ENCODE data around the gene BCAS3.
"Not testable (repeated sequence)": the region's sequence is repeated elsewhere in the genome, so short reads cannot be mapped to it uniquely, and the experiment has no call there.

Gene BCAS3

DNA sequence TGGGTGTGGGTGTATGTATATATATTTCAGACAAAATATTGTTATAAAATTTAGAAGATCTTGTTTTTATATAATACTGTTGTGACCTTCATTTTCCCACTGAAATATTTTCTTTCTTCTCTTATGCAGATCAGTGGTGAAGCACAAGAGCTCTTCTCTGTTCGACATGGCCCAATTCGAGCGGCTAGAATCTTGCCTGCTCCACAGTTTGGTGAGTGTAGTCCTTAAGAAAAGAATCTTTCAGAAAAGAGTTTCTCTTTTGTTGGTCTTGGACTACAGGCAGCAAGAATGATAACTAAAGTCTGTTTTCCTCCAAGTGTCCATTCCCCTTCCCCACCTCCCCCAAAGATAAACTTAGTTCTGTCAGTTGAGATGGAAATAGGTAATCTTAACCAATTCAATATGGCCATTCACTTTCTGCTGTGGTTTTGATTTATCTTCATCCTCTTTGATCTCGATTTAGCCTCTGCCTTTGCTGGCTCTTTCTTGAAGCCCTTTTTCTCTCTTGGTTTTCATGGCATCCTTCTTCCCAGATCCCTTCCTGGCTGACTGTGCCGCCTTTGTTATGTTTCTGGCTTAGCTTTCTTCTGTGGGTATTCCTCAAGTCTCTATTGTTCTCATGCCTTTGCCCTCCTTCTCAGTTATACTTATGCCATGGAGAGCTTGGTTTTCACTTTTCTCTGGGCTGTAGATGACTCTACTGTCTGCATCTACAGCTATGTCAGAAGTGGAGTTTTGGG is 69.6 kb downstream of the BCAS3 start:
- no peak for DNase-seq

DNA sequence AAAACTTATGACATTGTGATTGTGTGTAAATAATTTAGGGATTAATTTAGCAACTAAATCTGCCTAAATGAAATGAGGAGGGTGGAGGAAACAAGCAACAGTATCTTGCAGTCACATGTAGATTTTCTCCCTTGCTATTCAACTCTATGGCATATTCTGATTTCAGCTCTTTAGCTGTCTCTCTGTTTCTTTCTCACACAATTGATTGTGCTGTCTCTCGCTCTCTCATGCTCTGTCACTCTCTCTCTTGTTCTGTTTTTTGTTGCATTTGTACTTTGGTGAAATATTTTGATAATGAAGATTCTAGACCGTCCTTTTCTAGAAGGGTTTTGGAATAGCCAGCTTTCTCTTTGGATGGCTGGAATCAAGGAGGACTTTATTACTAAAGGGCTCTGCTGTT is 70.6 kb downstream of the BCAS3 start:
- no peak for DNase-seq

DNA sequence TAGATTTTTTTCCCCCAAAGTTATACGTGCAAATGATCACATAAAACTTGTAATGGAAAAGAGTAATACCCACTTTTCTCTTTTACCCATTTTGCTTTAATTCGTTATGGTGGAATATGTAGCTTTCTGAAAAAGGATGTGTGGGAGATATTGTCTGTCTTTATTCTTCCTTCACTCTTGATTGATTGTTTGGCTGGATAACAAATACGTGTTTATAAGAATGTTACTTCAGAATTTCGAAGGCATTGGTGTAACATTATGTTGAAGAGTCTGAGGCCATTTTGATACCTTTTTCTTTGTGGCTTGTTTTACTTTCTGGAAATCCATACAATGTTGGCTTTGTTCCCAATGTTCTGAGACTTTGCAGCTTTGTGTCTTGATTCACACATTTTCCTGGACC is 71.4 kb downstream of the BCAS3 start:
- no peak for DNase-seq

DNA sequence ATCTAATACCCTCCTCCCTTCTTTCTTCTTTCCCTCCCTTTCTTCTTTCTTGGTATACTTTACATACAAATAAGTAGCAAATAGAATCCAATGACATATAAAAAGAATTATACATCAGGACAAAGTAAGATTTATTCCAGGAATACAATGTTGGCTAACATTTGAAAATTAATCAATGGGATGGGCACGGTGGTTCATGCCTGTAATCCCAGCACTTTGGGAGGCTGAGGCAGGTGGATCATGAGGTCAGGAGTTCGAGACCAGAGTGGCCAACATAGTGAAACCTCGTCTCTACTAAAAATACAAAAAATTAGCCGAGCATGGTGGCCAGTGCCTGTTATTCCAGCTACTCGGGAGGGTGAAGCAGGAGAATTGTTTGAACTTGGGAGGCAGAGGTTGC is 72.1 kb downstream of the BCAS3 start:
- DNase-seq, result no peak

DNA sequence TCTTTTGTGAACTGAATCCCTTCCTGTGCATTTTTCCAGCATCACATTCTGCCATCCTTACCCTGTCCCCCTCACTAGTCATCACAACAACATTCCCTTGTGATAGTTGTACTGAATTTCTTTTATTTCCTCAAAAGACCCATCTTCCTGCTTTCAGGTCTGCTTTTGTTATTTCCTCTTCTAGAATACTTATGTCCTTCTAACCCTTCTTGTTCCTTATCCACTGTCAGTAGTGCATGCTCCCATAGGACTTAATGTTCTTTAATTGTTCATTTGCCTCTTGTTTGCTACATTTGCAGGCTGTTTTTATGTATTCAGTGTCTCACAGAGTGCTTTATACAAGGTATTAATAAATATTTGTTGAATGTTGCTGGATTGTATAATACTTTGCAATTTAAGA is 73.0 kb downstream of the BCAS3 start:
- no peak for DNase-seq

DNA sequence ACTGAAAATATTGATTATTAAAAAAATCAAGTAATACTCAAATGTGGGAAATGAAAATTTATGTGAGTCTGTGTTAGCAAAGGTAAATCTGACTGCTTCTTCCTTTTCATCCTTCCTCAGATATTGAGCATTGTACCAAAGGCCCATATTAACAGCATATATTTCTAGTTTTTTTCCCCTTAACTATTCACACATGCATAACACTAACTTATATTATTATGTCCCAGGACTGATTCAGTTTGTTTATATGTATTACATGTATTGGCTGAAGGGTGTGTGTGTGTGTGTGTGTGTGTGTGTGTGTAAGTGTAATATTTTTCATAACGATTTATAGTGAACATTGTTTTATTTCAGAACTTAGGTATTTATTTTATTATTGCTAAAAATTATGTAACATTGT is 74.2 kb downstream of the BCAS3 start:
- DNase-seq, result no peak

DNA sequence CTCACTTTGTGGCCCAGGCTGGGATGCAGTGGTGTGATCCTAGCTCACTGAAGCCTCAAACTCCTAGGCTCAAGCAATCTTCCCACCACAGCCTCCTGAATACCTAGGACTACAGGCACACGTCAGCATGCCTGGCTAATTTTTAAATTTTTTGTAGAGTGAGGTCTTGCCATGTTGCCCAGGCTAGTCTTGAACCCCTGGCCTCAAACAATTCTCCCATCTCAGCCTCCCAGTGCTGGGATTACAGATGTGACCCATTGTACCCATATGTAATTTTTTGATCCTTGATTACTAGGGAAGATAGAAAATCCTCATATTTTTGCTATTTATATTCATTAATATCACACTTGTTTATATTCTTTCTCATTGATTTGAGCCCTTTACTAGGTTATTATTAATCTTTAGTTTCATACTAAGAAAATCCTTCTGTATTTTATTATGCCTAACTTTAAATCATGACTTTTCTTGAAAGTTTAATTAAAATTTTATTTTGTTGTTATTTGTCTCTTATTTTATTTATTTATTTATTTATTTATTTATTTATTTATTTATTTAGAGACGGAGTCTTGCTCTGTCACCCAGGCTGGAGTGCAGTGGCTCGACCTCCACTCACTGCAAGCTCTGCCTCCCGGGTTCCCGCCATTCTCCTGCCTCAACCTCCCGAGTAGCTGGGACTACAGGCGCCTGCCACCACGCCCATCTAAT is 75.4 kb downstream of the BCAS3 start:
- DNase-seq, result no peak

DNA sequence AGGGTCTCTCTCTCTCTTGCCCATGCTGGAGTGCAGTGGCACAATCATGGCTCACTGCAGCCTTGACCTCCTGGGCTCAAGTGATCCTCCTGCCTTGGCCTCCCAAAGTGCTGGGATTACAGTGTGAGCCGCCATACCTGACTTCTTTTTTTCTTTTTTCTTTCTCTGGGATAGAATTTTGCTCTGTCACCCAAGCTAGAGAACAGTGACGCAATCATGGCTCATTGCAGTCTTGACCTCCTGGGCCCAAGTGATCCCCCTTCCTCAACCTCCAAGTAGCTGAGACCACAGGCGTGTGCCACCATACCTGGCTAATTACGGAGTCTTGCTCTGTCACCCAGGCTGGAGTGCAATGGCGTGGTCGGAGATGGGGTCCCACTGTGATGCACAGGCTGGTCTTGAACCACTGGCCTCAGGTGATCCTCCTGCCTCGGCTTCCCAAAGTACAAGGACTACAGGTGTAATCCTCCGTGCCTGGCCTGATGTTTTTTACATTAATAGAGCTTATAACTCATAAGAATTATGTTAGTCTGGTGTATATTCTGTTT is 76.5 kb downstream of the BCAS3 start:
- DNase-seq, result no peak

DNA sequence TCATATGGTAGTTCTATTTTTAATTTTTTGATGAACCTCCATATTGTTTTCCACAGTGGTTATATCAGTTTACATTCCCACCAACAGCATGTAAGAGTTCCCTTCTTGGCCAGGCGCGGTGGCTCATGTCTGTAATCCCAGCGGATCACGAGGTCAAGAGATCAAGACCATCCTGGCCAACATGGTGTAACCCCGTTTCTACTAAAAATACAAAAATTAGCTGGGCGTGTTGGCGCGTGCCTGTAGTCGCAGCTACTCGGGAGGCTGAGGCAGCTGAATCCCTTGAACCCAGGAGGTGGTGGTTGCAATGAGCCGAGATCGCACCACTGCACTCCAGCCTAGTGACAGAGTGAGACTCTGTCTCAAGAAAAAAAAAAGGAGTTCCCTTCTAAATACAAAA is 79.1 kb downstream of the BCAS3 start:
- not testable (repeated sequence) for DNase-seq

DNA sequence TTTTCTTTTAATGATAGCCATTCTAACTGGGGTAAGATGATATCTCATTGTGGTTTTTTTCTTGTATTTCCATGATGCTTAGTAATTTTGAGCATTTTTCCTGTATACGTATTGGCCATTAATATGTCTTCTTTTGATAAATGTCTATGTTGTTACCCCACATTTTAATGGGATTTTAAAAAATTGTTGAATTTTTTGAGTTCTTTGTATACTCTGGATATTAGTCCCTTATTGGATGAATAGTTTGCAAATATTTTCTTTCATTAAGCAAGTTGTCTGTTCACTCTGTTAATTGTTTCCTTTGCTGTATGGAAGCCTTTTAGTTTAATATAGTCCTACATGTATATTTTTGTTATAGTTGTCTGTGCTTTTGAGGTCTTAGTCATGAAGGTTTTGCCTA is 79.8 kb downstream of the BCAS3 start:
- DNase-seq, result no peak

DNA sequence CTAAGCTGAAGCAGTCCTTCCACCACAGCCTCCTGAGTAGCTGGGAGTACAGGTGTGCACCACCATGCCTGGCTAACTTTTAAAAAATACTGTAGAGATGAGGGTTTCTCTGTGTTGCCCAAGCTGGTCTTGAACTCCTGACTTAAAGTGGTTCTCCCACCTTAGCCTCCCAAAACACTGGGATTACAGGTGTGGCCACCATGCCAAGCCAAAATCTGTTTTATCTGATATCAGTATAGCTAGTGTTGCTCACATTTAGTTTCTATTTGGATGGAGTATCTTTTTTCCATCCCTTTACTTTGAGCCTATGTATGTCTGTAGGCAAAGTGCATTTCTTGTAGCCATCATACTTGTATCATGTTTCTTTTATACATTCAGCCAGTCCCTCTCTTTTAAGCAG is 82.1 kb downstream of the BCAS3 start:
- no peak for DNase-seq

DNA sequence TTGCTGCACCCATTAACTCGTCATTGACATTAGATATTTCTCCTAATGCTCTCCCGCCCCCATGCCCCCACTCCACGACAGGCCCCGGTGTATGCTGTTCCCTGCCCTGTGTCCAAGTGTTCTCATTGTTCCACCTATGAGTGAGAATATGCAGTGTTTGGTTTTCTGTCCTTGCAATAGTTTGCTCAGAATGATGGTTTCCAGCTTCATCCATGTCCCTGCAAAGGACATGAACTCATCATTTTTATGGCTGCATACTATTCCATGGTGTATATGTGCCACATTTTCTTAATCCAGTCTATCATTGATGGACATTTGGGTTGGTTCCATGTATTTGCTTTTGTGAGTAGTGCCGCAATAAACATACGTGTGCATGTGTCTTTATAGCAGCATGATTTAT is 83.7 kb downstream of the BCAS3 start:
- not testable (repeated sequence) for DNase-seq

DNA sequence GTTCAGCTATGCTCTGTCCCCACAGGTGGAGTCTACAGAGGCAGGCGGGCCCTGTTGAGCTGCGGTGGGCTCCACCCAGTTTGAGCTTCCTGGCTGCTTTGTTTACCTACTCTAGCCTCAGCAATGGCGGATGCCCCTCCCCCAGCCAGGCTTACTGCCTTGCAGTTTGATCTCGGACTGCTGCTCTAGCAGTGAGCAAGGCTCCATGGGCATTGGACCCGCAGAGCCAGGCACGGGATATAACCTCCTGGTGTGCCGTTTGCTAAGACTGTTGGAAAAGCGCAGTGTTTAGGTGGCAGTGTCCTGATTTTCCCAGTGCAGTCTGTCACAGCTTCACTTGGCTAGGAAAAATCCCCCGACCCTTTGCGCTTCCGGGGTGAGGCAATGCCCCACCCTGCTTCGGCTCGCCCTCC is 89.1 kb downstream of the BCAS3 start:
- DNase-seq, result no peak

DNA sequence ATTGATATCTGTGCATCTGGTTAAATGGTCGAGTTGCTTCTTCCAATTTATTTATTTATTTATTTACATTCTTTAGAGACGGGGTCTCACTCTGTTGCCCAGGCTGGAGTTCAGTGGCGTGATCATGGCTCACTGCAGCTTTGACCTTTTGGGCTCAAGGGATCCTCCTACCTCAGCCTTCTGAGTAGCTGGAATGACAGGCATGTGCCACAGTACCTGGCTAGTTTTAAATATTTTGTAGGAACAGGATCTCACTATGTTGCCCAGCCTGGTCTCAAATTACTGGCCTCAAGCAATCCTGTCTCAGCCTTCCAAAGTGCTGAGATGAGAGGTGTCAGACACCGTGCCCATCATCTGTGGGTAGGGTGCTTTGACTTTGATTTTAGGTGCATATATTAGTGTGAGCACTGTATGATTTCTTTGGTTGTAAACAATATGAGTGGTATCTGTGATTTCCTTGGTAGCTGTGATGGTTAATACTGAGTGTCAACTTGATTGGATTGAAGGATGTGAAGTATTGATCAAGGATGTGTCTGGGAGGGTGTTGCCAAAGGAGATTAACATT is 90.2 kb downstream of the BCAS3 start:
- no peak for DNase-seq

DNA sequence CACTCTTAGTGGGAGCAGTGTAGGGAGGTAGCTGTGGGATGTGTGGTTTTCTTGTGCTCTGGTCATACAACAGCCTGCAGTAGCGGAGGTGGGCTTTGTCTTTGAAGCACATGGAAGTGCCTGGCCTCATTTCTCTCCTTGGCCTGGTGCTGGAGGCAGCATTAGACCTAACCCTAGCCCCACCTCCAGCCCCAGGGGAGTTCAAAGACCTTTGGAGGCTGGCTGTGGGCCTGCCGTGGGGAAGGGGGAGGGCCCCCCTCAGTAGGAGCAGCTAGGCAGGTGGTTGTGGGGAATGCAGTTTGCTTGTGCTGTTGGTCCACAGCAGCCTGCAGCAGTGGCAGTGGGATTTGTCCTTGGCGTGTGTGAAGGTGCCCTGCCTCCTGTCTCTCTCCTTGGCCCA is 91.7 kb downstream of the BCAS3 start:
- no peak for DNase-seq

DNA sequence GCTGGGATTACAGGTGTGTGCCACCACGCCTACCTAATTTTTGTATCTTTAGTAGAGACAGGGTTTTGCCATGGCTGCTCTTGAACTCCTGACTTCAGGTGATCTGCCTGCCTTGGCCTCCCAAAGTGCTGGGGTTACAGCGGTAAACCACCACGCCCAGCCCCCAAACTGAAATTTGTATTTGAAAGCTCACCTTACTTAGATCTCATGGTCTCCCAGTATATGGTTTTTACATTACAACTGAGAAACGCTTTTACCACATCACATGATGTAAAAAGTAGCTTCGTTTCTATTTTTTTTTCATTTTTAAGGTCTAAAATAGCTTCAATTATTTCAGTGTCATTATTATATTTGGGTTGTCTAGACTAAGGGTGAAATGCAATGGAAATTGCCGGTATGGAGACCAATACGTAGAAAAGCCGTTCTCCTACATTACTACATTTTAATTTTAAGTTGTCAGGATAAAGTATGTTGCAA is 93.3 kb downstream of the BCAS3 start:
- no peak for DNase-seq

DNA sequence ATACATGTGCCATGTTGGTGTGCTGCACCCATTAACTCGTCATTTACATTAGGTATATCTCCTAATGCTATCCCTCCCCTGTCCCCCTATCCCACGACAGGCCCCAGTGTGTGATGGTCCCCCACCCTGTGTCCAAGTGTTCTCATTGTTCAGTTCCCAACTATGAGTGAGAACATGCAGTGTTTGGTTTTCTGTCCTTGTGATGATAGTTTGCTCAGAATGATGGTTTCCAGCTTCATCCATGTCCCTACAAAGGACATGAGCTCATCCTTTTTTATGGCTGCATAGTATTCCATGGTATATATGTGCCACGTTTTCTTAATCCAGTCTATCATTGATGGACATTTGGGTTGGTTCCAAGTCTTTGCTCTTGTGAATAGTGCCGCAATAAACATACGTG is 94.0 kb downstream of the BCAS3 start:
- not testable (repeated sequence) for DNase-seq

DNA sequence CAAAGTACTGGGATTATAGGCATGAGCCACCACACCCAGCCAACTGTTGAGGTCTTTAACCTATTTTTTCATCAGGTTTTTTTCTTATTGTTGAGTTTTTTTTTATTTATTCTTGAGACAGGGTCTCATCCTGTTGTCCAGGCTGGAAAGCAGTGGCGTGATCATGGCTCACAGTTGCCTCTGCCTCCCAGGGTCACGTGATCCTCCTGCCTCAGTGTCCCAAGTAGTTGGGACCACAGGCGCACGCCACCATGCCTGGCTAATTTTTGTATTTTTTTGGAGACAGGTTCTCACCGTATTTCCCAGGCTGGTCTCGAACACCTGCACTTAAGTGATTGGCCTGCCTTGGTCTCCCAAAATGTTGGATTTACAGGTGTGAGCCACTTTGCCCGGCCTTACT is 95.9 kb downstream of the BCAS3 start:
- DNase-seq, result no peak

DNA sequence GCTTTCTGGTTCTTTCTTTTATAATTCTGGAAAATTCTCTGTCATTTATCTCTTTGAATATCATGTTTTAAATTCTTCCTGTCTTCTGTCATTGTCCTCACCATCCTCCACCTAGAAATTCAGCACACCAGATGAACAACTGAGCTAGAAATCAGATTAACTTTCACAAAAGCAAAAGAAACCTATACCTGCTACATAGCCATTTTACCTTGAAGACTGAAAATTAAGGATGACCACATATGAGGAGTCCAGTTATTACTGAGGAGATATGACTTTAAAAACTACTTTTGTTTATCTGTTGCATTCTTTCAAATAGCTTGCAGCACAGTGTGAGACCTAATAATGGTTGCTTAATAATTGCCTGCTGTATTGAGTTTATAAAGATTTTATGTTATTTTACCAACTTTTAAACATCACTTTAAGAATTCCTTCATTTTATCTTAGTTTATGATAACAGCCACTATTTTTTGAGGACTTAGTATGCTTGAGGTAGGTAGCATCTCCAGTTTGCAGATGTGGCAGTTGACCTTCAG is 104.3 kb downstream of the BCAS3 start:
- DNase-seq, result no peak

DNA sequence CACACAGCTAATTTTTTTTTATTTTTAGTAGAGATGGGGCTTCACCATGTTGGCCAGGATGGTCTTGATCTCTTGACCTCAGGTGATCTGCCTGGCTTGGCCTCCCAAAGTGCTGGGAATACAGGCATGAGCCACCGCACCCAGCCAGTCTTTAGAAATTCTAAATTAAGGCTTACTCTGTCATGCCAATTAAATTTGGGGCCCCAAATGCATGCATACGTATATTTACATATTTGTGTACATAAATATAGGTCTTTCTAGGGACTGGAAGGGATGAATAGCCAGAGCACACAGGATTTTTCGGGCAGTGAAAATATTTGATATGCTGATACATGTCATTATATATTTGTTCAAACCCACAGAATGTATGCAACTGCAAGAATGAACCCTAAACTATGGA is 105.1 kb downstream of the BCAS3 start:
- no peak for DNase-seq

DNA sequence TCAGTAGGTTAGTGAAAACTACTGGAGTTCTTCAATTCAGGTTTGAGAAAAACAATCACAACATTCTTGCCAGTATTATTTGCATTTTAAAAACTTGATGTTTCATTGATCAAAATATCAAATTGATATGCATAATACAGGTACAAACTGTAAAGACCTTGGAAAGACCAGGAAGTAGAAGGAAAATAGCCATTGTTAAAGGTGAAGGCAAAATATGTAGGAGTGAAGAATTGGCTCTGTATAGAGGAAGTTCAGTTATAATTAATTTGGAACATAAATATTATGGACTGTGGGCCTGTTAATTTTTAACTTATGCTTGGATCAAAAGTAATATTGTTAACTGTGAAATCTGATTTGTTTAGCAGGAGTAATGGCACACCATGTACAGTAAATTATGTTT is 112.6 kb downstream of the BCAS3 start:
- no peak for DNase-seq

DNA sequence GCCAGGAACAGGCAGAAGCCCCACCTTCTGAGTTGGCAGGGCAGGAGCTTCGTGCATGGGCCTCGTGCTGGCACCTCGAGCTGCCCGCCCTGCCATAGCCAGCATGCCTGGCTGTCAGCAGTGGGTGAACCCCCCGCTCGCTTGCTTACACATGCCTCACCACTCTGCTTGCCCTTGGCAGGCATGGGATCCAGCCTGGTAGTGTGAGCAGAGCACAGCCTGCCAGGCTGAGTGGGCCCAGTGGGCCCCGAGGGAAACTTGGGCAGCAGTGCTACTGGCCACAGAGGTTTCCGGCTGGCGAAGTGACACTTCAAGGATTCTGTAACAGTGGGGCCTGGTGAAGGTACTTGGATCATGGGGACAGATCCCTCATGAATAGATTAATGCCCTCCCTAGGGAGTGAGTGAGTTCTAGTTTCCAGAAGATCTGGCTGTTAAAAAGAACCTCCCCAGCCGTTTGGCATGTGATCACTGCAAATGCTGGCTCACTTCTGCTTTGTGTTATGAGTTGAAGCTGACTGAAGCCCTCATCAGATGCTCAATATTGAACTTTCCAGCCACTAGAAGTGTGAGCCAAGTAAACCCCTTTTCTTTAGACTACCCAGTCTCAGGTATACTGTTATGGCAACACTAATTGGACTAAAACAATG is 114.7 kb downstream of the BCAS3 start:
- no peak for DNase-seq

DNA sequence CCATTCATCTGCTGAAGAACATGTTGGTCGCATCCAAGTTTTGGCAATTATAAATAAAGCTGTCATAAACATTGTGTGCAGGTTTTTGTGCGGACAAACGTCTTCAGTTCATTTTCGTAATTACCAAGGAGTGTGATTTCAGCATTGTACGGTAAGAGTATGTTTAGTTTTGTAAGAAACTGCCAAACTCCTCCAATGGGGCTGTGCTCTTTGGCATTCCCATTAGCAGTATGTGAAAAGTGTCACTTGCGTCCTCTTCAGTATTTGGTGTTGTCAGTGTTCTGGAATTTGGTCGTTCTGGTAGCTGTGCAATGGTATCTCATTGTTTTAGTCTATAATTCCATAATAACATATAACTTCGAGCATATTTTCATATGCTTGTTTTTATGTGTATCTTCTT is 120.9 kb downstream of the BCAS3 start:
- no peak for DNase-seq
